ENCODE results near the gene AUTS2.
A peak's percentile ranks its signal among the peaks of the same experiment; 100 is the strongest.
"Not testable (repeated sequence)": the region's sequence is repeated elsewhere in the genome, so short reads cannot be mapped to it uniquely, and the experiment has no call there.

The AUTS2 gene

GRCh38 chr7:70787286-70787685, 1189.0 kb downstream of the AUTS2 start:
- no peak for DNase-seq (ENCODE audit: low spot score)

- peak; percentile 43 for DNase-seq (ENCODE audit: low spot score)
Measured at GRCh38 chr7:70787771-70788170, 1189.5 kb downstream of the AUTS2 start.

- DNase-seq (ENCODE audit: low spot score): peak; percentile 62
Measured at GRCh38 chr7:70788276-70788675, 1190.0 kb downstream of the AUTS2 start.

- DNase-seq (ENCODE audit: low spot score): no peak
Measured at GRCh38 chr7:70789481-70790214, 1191.4 kb downstream of the AUTS2 start.

GRCh38 chr7:70790215-70791073, 1192.2 kb downstream of the AUTS2 start:
- DNase-seq (ENCODE audit: low spot score): no peak

- no peak for DNase-seq (ENCODE audit: low spot score)
Measured at GRCh38 chr7:70791341-70791740, 1193.1 kb downstream of the AUTS2 start.

- no peak for DNase-seq (ENCODE audit: low spot score)
Measured at GRCh38 chr7:70793060-70793459, 1194.8 kb downstream of the AUTS2 start.

GRCh38 chr7:70793821-70794220, 1195.5 kb downstream of the AUTS2 start:
- DNase-seq (ENCODE audit: low spot score): no peak

GRCh38 chr7:70794962-70795361, 1196.7 kb downstream of the AUTS2 start:
- no peak for DNase-seq (ENCODE audit: low spot score)

GRCh38 chr7:70795948-70796347, 1197.7 kb downstream of the AUTS2 start:
- DNase-seq (ENCODE audit: low spot score): no peak

- DNase-seq (ENCODE audit: low spot score): no peak
Measured at GRCh38 chr7:70797109-70797514, 1198.8 kb downstream of the AUTS2 start.

GRCh38 chr7:70799841-70800405, 1201.6 kb downstream of the AUTS2 start:
- DNase-seq (ENCODE audit: low spot score): no peak

GRCh38 chr7:70805360-70805759, 1207.1 kb downstream of the AUTS2 start:
- no peak for DNase-seq (ENCODE audit: low spot score)

GRCh38 chr7:70807650-70808049, 1209.4 kb downstream of the AUTS2 start:
- no peak for DNase-seq (ENCODE audit: low spot score)

GRCh38 chr7:70808876-70809275, 1210.6 kb downstream of the AUTS2 start:
- no peak for DNase-seq (ENCODE audit: low spot score)

GRCh38 chr7:70810558-70811139, 1212.4 kb downstream of the AUTS2 start:
- no peak for DNase-seq (ENCODE audit: low spot score)

- no peak for DNase-seq (ENCODE audit: low spot score)
Measured at GRCh38 chr7:70812511-70812910, 1214.2 kb downstream of the AUTS2 start.

GRCh38 chr7:70822490-70822889, 1224.2 kb downstream of the AUTS2 start:
- not testable (repeated sequence) for DNase-seq (ENCODE audit: low spot score)

- peak; percentile 71 for DNase-seq (ENCODE audit: low spot score)
Measured at GRCh38 chr7:70829221-70830059, 1231.2 kb downstream of the AUTS2 start.

- DNase-seq (ENCODE audit: low spot score): no peak
Measured at GRCh38 chr7:70830060-70830395, 1231.8 kb downstream of the AUTS2 start.

GRCh38 chr7:70830426-70830825, 1232.2 kb downstream of the AUTS2 start:
- no peak for DNase-seq (ENCODE audit: low spot score)

GRCh38 chr7:70833726-70834125, 1235.5 kb downstream of the AUTS2 start:
- DNase-seq (ENCODE audit: low spot score): no peak
